Smooth muscle cell (in vitro differentiated cells): ENCODE data around the gene PROSER2. TPM values are rescaled to one million over a fixed set of nuclear protein-coding genes. Genes with fewer than 3 reads are reported as not detected.
"Not testable (repeated sequence)": the region's sequence is repeated elsewhere in the genome, so short reads cannot be mapped to it uniquely, and the experiment has no call there.

ENCODE experiments used
- DNase-seq: peaks from one replicate; lab custom pipeline; 2025; ENCODE audit not compliant: unreplicated experiment; lab: John Stamatoyannopoulos, UW
- H2AFZ ChIP-seq: fragments of 200-600 bp; sonication (generic); 2 replicates; pipeline ENCODE4 v1.6.0; 2016; ENCODE audit warnings: antibody characterized with exemption, low read depth, mild to moderate bottlenecking
- H3F3A ChIP-seq: fragments of 200-600 bp; sonication (generic); 2 replicates; pipeline ENCODE4 v1.6.0; 2017; ENCODE audit warnings: antibody characterized with exemption, low read depth
- H3K27ac ChIP-seq: fragments of 200-600 bp; sonication (generic); 2 replicates; pipeline ENCODE4 v1.5.1; 2016; ENCODE audit warnings: low read depth, mild to moderate bottlenecking
- H3K27me3 ChIP-seq: fragments of 200-600 bp; sonication (generic); 2 replicates; pipeline ENCODE4 v1.6.1; 2016; ENCODE audit warnings: low read depth, mild to moderate bottlenecking
- H3K36me3 ChIP-seq: fragments of 200-600 bp; sonication (generic); 2 replicates; pipeline ENCODE4 v1.5.1; 2016; ENCODE audit warnings: low read depth
- H3K4me1 ChIP-seq: fragments of 200-600 bp; sonication (generic); 2 replicates; pipeline ENCODE4 v1.5.1; 2016; ENCODE audit warnings: low read depth
- H3K4me2 ChIP-seq: fragments of 200-600 bp; sonication (generic); 2 replicates; pipeline ENCODE4 v1.6.0; 2016; ENCODE audit warnings: mild to moderate bottlenecking
- H3K4me3 ChIP-seq: fragments of 200-600 bp; sonication (generic); 2 replicates; pipeline ENCODE4 v1.5.1; 2016; ENCODE audit warnings: mild to moderate bottlenecking
- H3K79me2 ChIP-seq: fragments of 200-600 bp; sonication (generic); 2 replicates; pipeline ENCODE4 v1.6.0; 2016; ENCODE audit warnings: low read depth, mild to moderate bottlenecking
- H3K9ac ChIP-seq: fragments of 200-600 bp; sonication (generic); 2 replicates; pipeline ENCODE4 v1.6.0; 2016; ENCODE audit warnings: low read depth
- H3K9me3 ChIP-seq: fragments of 200-600 bp; sonication (generic); replicated peaks from 2 replicates; pipeline ENCODE4 v1.5.1; 2016; ENCODE audit warnings: low read depth
- H4K20me1 ChIP-seq: fragments of 200-600 bp; sonication (generic); 2 replicates; pipeline ENCODE4 v1.6.0; 2016; ENCODE audit warnings: low read depth
- CTCF ChIP-seq: fragments of 200-600 bp; sonication (generic); IDR thresholded peaks from 2 replicates; pipeline ENCODE4 v1.5.1; 2017; ENCODE audit warnings: borderline replicate concordance, mild to moderate bottlenecking, antibody characterized with exemption; ENCODE audit not compliant: insufficient read depth, poor library complexity, severe bottlenecking
- WGBS: methylation state at CpG from one replicate; pipeline ENCODE4 v1.1.7; 2016; ENCODE audit warnings: low lambda C conversion rate; 5-methylcytosine and 5-hydroxymethylcytosine counted together
- polyA plus RNA-seq: library from polyadenylated mRNA; unstranded; fragments of >200 nt; fragmentation: Nextera tagmentation; extraction: Ambion mirVana; gene quantifications from 2 replicates; pipeline ENCODE4 v1.2.1, GENCODE V29; 2016
- total RNA-seq: library from RNA; depleted of rRNA; stranded (reverse); fragments of >200 nt; gene quantifications from 2 replicates; pipeline ENCODE4 v1.2.3, GENCODE V29; 2014

PROSER2 gene
- total and polyA plus RNA-seq, 2 experiments from 2014 or later = 4.9 to 8.2 TPM

GRCh38 chr10:11887381-11888227 lies 64.4 kb downstream of the PROSER2 start:
- no peaks in the 10 kb centered on the region for H3F3A ChIP-seq
- H3K4me3 ChIP-seq = no peak overlapping the region
- no peaks in the 10 kb centered on the region for H3K36me3 ChIP-seq
- 96% methylated on average over 16 of the region's 16 CpGs for WGBS
- no peaks in the 10 kb centered on the region for H3K9me3 ChIP-seq
- DNase-seq = no peak
- H3K27me3 ChIP-seq = no peaks in the 10 kb centered on the region
- H2AFZ ChIP-seq = no peak overlapping the region
- H3K27ac ChIP-seq = no peak overlapping the region
- no peak overlapping the region for H3K4me2 ChIP-seq
- no peaks in the 10 kb centered on the region for H3K79me2 ChIP-seq
- no peak for TF ChIP-seq CTCF
- no peaks in the 10 kb centered on the region for H3K4me1 ChIP-seq
- no peaks in the 10 kb centered on the region for H4K20me1 ChIP-seq
- no peak overlapping the region for H3K9ac ChIP-seq

DNA sequence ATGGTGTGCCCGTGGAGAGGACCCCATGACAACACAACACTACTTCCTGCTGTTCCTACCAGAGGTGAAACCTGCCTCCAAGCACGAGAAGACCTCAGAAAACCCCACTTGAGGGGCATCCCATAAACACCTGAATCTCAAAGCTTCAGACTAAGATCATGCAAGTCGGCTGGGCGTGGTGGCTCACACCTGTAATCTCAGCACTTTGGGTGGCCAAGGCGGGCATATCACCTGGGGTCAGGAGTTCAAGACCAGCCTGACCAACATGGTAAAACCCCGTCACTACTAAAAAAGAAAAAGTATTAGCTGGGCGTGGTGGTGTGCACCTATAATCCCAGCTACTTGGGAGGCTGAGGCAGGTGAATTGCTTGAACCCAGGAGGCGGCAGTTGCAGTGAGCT lies 66.1 kb downstream of the PROSER2 start:
- H2AFZ ChIP-seq, H3K36me3 ChIP-seq, H3K27me3 ChIP-seq, H3K4me2 ChIP-seq, H3K79me2 ChIP-seq, H3K4me3 ChIP-seq, H3F3A ChIP-seq, H3K4me1 ChIP-seq, H3K9me3 ChIP-seq, H3K27ac ChIP-seq, H3K9ac ChIP-seq, DNase-seq, H4K20me1 ChIP-seq: not testable (repeated sequence)
- WGBS = 83% methylated on average over 8 of the region's 8 CpGs

GRCh38 chr10:11891776-11892486 lies 68.8 kb downstream of the PROSER2 start:
- WGBS = 96% methylated on average over 22 of the region's 22 CpGs
- Histone ChIP-seq H3K4me3 (no peak overlapping the region), H3K27ac (no peak overlapping the region), H3K9ac (no peak overlapping the region), H2AFZ (no peak overlapping the region), H3K27me3 (no peaks in the 10 kb centered on the region), H3K4me2 (no peak overlapping the region), H3K36me3 (no peaks in the 10 kb centered on the region), H4K20me1 (no peaks in the 10 kb centered on the region), H3F3A (no peaks in the 10 kb centered on the region), H3K79me2 (no peaks in the 10 kb centered on the region), H3K4me1 (no peaks in the 10 kb centered on the region), H3K9me3 (no peaks in the 10 kb centered on the region)
- no peak for DNase-seq
- no peak for TF ChIP-seq CTCF

- Histone ChIP-seq H3K4me3 (no peak overlapping the region), H3K36me3 (no peaks in the 10 kb centered on the region), H3K27me3 (no peaks in the 10 kb centered on the region), H3F3A (no peaks in the 10 kb centered on the region), H3K9me3 (no peaks in the 10 kb centered on the region), H3K79me2 (no peaks in the 10 kb centered on the region), H3K4me1 (peaks cover 6% of the 10 kb centered on the region), H3K9ac (no peak overlapping the region), H2AFZ (no peak overlapping the region), H4K20me1 (no peaks in the 10 kb centered on the region), H3K27ac (no peak overlapping the region), H3K4me2 (no peak overlapping the region)
- no peak for TF ChIP-seq CTCF
- no peak for DNase-seq
- 60% methylated on average over 22 of the region's 22 CpGs for WGBS
Observed at GRCh38 chr10:11893749-11894278, 70.7 kb downstream of the PROSER2 start.
